ENCODE results near the gene TIGAR. TPM values are rescaled to one million over a fixed set of nuclear protein-coding genes. Genes with fewer than 3 reads are reported as not detected.

Gene TIGAR
- total RNA-seq, 3 donors from 2014 or later: 2.9 to 7.5 (median 6.9) TPM

DNA sequence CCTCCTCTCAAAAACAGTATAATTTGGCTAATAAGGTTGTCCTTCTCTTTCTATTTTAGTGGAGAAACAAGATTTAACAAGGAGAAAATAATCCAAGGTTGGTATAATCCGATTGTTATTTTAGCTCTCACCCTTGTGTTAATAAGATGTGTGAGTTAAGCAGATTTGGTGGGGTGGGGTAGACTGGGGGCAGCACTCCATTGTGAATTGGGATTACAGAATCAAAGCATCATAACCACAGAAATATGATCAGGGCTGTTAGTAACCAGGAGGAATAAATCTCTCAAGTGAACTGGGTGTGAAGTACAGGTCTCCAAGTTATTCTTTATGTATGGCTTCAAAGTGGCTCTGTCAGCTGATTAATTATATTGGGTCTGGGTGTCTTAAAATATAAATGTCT is 10.2 kb downstream of the TIGAR start:
- Histone ChIP-seq H3K27me3 (no peaks in the 10 kb centered on the region), H3K4me3 (no peak overlapping the region), H3K9me3 (no peaks in the 10 kb centered on the region), H3K36me3 (no peaks in the 10 kb centered on the region), H3K4me1 (no peaks in the 10 kb centered on the region), H3K27ac (no peak overlapping the region)
- TF ChIP-seq, protein P1, sequence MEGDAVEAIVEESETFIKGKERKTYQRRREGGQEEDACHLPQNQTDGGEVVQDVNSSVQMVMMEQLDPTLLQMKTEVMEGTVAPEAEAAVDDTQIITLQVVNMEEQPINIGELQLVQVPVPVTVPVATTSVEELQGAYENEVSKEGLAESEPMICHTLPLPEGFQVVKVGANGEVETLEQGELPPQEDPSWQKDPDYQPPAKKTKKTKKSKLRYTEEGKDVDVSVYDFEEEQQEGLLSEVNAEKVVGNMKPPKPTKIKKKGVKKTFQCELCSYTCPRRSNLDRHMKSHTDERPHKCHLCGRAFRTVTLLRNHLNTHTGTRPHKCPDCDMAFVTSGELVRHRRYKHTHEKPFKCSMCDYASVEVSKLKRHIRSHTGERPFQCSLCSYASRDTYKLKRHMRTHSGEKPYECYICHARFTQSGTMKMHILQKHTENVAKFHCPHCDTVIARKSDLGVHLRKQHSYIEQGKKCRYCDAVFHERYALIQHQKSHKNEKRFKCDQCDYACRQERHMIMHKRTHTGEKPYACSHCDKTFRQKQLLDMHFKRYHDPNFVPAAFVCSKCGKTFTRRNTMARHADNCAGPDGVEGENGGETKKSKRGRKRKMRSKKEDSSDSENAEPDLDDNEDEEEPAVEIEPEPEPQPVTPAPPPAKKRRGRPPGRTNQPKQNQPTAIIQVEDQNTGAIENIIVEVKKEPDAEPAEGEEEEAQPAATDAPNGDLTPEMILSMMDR (IDR thresholded peaks at IDR 0.05): no peak
- TF ChIP-seq POLR2A (IDR thresholded peaks at IDR 0.05): no peak
- no peak for TF ChIP-seq POLR2AphosphoS5 (IDR thresholded peaks at IDR 0.05)
- intact Hi-C loops (cut with DNase I; ENCODE audit: low total_unique reads): no loop called here
- DNase-seq (ENCODE audit: low spot score in 2 of 2): no peak

DNA sequence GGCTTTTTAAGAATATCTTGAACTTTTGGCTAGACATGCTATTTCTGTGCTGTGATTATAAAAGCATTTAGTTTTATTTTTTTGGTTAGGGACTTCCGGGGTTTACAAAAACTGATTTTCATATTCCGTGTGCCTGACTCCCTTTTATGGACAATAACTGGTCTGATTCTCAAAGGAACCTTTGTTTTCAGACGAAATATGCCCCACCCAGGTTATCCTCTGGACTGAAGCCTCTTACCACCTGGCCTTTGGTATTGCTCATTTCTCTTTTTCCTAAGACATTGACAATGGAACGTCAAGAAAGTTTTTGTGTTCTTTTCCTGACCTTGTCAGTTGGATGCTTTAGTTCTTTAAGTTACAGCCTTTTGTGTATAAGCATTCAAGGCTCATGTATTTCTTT is 10.8 kb downstream of the TIGAR start:
- H3K36me3 ChIP-seq: no peaks in the 10 kb centered on the region
- TF ChIP-seq POLR2AphosphoS5 (IDR thresholded peaks at IDR 0.05): no peak
- TF ChIP-seq, protein P1 (IDR thresholded peaks at IDR 0.05): no peak
- TF ChIP-seq POLR2A (IDR thresholded peaks at IDR 0.05): no peak
- H3K27ac ChIP-seq: no peak overlapping the region
- no peak overlapping the region for H3K4me3 ChIP-seq
- DNase-seq (ENCODE audit: low spot score in 2 of 2): no peak
- intact Hi-C loops (cut with DNase I; ENCODE audit: low total_unique reads): no loop called here
- no peaks in the 10 kb centered on the region for H3K4me1 ChIP-seq
- H3K27me3 ChIP-seq: no peaks in the 10 kb centered on the region
- H3K9me3 ChIP-seq: no peaks in the 10 kb centered on the region

DNA sequence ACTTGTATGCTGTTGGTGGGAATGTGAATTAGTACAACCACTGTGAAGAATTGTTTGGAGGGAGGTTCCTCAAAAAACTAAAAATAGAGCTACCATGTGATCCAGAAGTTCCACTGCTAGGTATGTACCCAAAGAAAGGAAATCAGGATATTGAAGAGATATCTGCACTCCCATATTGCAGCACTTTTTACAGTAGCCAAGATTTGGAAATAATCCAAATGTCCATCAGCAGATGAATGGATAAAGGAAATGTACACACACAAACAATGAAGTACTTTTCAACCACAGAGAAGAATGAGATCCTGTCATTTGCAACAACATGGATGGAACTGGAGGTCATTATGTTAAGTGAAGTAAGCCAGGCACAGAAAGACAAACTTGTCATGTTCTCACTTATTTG is 25.9 kb downstream of the TIGAR start:
- TF ChIP-seq, protein P1 (IDR thresholded peaks at IDR 0.05): no peak
- no peak for TF ChIP-seq POLR2AphosphoS5 (IDR thresholded peaks at IDR 0.05)
- no peak for TF ChIP-seq POLR2A (IDR thresholded peaks at IDR 0.05)
- Histone ChIP-seq H3K27ac (no peak overlapping the region), H3K27me3 (no peaks in the 10 kb centered on the region), H3K36me3 (no peaks in the 10 kb centered on the region), H3K4me3 (no peak overlapping the region), H3K9me3 (no peaks in the 10 kb centered on the region), H3K4me1 (no peaks in the 10 kb centered on the region)
- intact Hi-C loops (cut with DNase I; ENCODE audit: low total_unique reads): no loop called here
- DNase-seq (ENCODE audit: low spot score in 2 of 2): no peak

DNA sequence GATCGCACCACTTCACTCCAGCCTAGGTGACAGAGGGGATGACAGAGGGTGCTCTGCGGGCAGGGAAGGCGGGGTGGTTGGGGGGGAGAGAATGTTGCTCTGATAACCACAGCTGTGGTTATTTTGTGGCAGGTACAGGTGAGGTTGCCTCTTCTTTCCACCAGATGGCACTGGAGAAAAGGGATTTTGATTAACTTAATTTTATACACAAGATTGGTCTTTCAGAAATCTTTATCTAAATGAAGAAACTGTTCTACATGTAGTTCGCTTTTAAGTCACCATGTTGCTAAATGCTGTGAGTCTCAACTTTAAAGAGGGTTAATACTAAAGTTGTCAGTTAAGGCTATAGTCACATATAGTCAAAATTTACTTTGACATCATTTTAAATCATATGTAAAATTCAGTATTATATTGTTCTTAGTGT is 32.8 kb downstream of the TIGAR start:
- H3K9me3 ChIP-seq: no peaks in the 10 kb centered on the region
- H3K36me3 ChIP-seq: no peaks in the 10 kb centered on the region
- DNase-seq (ENCODE audit: low spot score in 2 of 2): no peak
- H3K4me1 ChIP-seq: no peaks in the 10 kb centered on the region
- intact Hi-C loops (cut with DNase I; ENCODE audit: low total_unique reads): no loop called here
- TF ChIP-seq, protein P1 (IDR thresholded peaks at IDR 0.05): peak in 2 of 3 donors; percentile 23 to 31
- TF ChIP-seq POLR2AphosphoS5 (IDR thresholded peaks at IDR 0.05): no peak
- no peaks in the 10 kb centered on the region for H3K27me3 ChIP-seq
- no peak overlapping the region for H3K27ac ChIP-seq
- H3K4me3 ChIP-seq: no peak overlapping the region

DNA sequence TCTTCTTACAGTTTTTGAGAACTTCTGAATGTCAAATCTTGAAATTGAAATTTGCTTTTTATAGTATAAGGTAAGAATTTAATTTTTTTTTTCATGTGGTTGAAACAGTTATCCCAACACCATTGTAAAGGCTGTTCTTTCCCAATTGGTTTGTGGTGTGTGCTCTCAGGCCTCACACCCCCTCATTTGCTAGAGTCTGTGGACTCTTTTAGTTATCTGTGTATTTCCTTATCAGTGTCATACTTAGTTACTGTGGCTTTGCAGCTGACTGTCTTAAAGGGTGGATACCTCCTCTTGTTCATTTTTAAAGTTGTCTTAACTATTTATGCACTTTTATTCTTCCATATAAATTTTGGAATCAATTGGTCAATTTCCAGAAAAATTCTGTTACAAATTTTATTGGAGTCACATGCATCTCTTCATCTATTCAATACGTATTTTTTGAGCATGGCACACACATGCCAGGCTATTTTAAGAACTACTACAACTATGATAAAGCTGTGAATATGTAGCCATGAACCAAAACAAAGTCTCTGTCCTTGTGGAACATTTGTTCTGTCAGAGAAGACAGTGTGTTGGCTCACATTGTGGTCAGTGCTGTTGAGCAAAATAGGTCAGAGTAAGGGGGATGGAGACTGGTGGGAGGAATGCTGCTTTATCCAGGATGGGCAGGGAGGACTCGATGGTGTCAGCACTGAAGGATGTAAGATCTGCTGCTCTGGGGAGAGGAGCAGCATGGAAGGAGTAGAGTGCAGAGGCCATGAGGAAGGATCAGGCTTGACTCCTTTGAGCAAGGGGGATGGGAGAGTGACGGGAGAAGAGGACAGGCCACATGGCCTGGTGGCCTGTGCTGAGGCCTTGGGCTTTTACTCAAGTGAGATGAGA is 34.4 kb downstream of the TIGAR start:
- DNase-seq (ENCODE audit: low spot score in 2 of 2): no peak
- no peaks in the 10 kb centered on the region for H3K4me1 ChIP-seq
- no peak overlapping the region for H3K4me3 ChIP-seq
- intact Hi-C loops (cut with DNase I; ENCODE audit: low total_unique reads): no loop called here
- H3K9me3 ChIP-seq: no peaks in the 10 kb centered on the region
- no peaks in the 10 kb centered on the region for H3K36me3 ChIP-seq
- TF ChIP-seq POLR2AphosphoS5 (IDR thresholded peaks at IDR 0.05) (no peak), POLR2A (IDR thresholded peaks at IDR 0.05) (no peak)
- TF ChIP-seq, protein P1 (IDR thresholded peaks at IDR 0.05): no peak
- no peaks in the 10 kb centered on the region for H3K27me3 ChIP-seq
- no peak overlapping the region for H3K27ac ChIP-seq
